Measurements from ENCODE around the gene C11orf52.

The C11orf52 gene

DNA sequence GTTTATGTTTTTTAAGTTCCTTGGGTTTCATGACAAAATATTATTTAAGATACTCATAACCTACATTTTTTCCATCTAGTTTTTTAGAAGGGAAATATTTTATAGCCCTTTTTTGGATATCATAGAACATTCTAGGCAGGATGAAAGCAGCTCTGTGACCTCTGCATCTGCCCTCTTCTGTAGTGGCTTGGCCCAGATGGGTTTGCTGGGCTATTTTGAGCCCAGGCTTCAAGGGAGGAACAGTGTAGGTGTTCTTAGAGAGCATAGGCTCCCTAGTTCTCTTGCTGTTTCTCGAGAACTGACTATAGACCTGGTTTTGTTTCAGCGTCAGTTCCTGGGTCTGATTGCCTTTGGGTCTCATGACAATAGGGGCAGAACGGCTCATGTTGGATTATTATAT, 50.6 kb downstream of the C11orf52 start:
- no peak for DNase-seq (ENCODE audit: extremely low read depth in 1 of 2, low read depth in 1 of 2)

- no peak for DNase-seq (ENCODE audit: extremely low read depth in 1 of 2, low read depth in 1 of 2)
Observed at GRCh38 chr11:111974446-111974845, 55.7 kb downstream of the C11orf52 start.

GRCh38 chr11:111975076-111975806, 56.5 kb downstream of the C11orf52 start:
- DNase-seq (ENCODE audit: extremely low read depth in 1 of 2, low read depth in 1 of 2) = no peak

DNA sequence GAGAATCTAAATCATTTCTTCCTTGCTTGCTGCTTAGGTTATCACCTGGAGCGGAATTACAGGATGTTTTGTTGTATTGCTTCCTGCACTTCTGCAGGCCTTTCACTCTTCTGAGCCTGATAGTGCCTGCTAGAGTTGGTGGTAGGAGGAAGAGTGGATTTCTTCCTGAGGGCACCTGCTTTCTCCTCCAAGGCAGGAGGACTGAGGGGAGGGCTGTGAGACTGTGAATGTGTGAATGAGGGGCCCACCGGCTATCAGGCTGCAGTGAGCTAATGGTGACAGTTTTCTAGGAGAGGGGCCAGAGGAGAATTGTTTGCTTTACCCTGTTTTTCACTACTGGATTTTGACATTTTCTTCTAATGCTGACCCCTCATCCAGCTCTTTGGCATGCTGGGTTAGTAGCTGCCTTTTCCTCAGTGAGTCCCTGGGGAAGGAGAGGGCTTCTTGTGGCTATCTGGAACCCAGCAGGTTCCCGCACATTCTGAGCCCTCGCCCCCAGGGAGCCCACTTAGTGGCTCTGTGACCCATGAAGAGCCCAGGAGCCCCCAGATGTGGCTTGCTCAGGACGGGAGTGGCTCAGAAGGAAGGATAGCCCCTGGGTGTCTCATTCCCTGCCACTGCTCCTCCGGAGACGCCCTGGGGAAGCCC, 57.5 kb downstream of the C11orf52 start:
- DNase-seq (ENCODE audit: extremely low read depth in 1 of 2, low read depth in 1 of 2) = no peak
